ENCODE results near the gene SLC6A17. TPM values are rescaled to one million over a fixed set of nuclear protein-coding genes. Genes with fewer than 3 reads are reported as not detected.

The SLC6A17 gene
- total and polyA plus RNA-seq, 2 donors (not counting 1 experiment from before 2014, with no cell fraction given), result not detected

GRCh38 chr1:110165761-110166231 lies 15.5 kb downstream of the SLC6A17 start:
- ATAC-seq (ENCODE audit: low read depth), result no peak
- H3K4me3 Mint-ChIP-seq, result no peak overlapping the region

DNA sequence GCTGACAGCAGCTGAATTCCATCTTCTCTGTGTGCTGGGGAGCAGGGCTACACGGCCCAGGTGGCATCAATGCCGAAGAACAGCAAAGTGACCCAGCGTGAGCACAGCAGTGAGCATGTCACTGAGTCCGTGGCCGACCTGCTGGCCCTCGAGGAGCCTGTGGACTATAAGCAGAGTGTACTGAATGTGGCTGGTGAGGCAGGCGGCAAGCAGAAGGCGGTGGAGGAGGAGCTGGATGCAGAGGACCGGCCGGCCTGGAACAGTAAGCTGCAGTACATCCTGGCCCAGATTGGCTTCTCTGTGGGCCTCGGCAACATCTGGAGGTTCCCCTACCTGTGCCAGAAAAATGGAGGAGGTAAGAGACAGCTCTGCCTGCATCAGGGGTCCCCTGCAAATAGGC lies 16.6 kb downstream of the SLC6A17 start:
- 93% methylated on average over 11 of the region's 11 CpGs for WGBS (ENCODE audit: insufficient coverage)
- no peak overlapping the region for H3K4me3 ChIP-seq (ENCODE audit: control extremely low read depth in 1 of 5, extremely low read depth in 1 of 5, insufficient read depth in 1 of 5, low read depth in 2 of 5, low read length in 4 of 5)
- H2AFZ ChIP-seq (ENCODE audit: insufficient read depth, low read depth, low read length, poor library complexity, severe bottlenecking), result no peak overlapping the region
- ATAC-seq (ENCODE audit: low read depth), result no peak
- Mint-ChIP-seq H3K27me3 (peaks cover 27% of the 10 kb centered on the region), H3K9me3 (ENCODE audit: insufficient read depth) (no peaks in the 10 kb centered on the region), H3K4me1 (no peaks in the 10 kb centered on the region), H3K27ac (no peak overlapping the region), H3K4me3 (no peak overlapping the region)
- H3K79me2 ChIP-seq (ENCODE audit: control insufficient read depth, insufficient read depth, low read length), result no peaks in the 10 kb centered on the region
- peaks cover 0 to 5% (median 0%) of the 10 kb centered on the region in 4 experiments for H3K27me3 ChIP-seq (replicated peaks in 1 of 4; ENCODE audit: control extremely low read depth in 1 of 4, control insufficient read depth in 3 of 4, insufficient read depth in 4 of 4, low read length in 3 of 4)
- ChIA-PET CTCF (interaction anchor here (1.1 to 1.3 kb wide), 2 partner anchors 41 to 329 kb away, joined by 3 to 4 read pairs; no protein-coding TSS in a partner anchor), POLR2A (no interaction called here)
- no peaks in the 10 kb centered on the region for H3K36me3 ChIP-seq (replicated peaks in 1 of 2; ENCODE audit: control extremely low read depth in 1 of 2, control insufficient read depth in 1 of 2, extremely low read depth in 1 of 2, insufficient read depth in 2 of 2, low read length in 1 of 2)
- intact Hi-C loops (cut with micrococcal nuclease), result no loop called here
- peaks cover 0 to 3% (median 0%) of the 10 kb centered on the region in 3 donors for H3K9me3 ChIP-seq (ENCODE audit: control extremely low read depth in 1 of 3, control insufficient read depth in 2 of 3, insufficient read depth in 1 of 3, low read length in 2 of 3)
- H4K20me1 ChIP-seq (ENCODE audit: control insufficient read depth, insufficient read depth, low read length, poor library complexity, severe bottlenecking), result no peaks in the 10 kb centered on the region
- H3K4me2 ChIP-seq (replicated peaks; ENCODE audit: low read depth, low read length, poor library complexity, severe bottlenecking), result no peak overlapping the region
- TF ChIP-seq, protein P1, sequence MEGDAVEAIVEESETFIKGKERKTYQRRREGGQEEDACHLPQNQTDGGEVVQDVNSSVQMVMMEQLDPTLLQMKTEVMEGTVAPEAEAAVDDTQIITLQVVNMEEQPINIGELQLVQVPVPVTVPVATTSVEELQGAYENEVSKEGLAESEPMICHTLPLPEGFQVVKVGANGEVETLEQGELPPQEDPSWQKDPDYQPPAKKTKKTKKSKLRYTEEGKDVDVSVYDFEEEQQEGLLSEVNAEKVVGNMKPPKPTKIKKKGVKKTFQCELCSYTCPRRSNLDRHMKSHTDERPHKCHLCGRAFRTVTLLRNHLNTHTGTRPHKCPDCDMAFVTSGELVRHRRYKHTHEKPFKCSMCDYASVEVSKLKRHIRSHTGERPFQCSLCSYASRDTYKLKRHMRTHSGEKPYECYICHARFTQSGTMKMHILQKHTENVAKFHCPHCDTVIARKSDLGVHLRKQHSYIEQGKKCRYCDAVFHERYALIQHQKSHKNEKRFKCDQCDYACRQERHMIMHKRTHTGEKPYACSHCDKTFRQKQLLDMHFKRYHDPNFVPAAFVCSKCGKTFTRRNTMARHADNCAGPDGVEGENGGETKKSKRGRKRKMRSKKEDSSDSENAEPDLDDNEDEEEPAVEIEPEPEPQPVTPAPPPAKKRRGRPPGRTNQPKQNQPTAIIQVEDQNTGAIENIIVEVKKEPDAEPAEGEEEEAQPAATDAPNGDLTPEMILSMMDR (IDR thresholded peaks at IDR 0.05), result no peak
- TF ChIP-seq EZH2 (IDR thresholded peaks at IDR 0.05; ENCODE audit: borderline replicate concordance, insufficient read depth, low read depth, low read length, poor library complexity, severe bottlenecking), result no peak
- DNase-seq, result no peak
- no peak overlapping the region for H3K9ac ChIP-seq (ENCODE audit: low read length)
- no peak overlapping the region for H3K27ac ChIP-seq (ENCODE audit: low read length in 2 of 2)
- no peaks in the 10 kb centered on the region for H3K4me1 ChIP-seq (ENCODE audit: control insufficient read depth in 2 of 2, insufficient read depth in 2 of 2, low read length in 2 of 2)

More at GRCh38 chr1:110165761-110166231, 15.5 kb downstream of the SLC6A17 start:
- POLR2A ChIA-PET, result no interaction called here
- Histone ChIP-seq H3K27ac (ENCODE audit: low read length in 2 of 2) (no peak overlapping the region), H4K20me1 (ENCODE audit: control insufficient read depth, insufficient read depth, low read length, poor library complexity, severe bottlenecking) (no peaks in the 10 kb centered on the region), H3K4me2 (replicated peaks; ENCODE audit: low read depth, low read length, poor library complexity, severe bottlenecking) (no peak overlapping the region), H3K4me3 (ENCODE audit: control extremely low read depth in 1 of 5, extremely low read depth in 1 of 5, insufficient read depth in 1 of 5, low read depth in 2 of 5, low read length in 4 of 5) (no peak overlapping the region), H3K9ac (ENCODE audit: low read length) (no peak overlapping the region), H2AFZ (ENCODE audit: insufficient read depth, low read depth, low read length, poor library complexity, severe bottlenecking) (no peak overlapping the region), H3K4me1 (ENCODE audit: control insufficient read depth in 2 of 2, insufficient read depth in 2 of 2, low read length in 2 of 2) (no peaks in the 10 kb centered on the region), H3K36me3 (replicated peaks in 1 of 2; ENCODE audit: control extremely low read depth in 1 of 2, control insufficient read depth in 1 of 2, extremely low read depth in 1 of 2, insufficient read depth in 2 of 2, low read length in 1 of 2) (no peaks in the 10 kb centered on the region), H3K9me3 (ENCODE audit: control extremely low read depth in 1 of 3, control insufficient read depth in 2 of 3, insufficient read depth in 1 of 3, low read length in 2 of 3) (peaks cover 0 to 14% (median 0%) of the 10 kb centered on the region in 3 donors), H3K27me3 (replicated peaks in 1 of 4; ENCODE audit: control extremely low read depth in 1 of 4, control insufficient read depth in 3 of 4, insufficient read depth in 4 of 4, low read length in 3 of 4) (peaks cover 0 to 7% (median 0%) of the 10 kb centered on the region in 4 experiments), H3K79me2 (ENCODE audit: control insufficient read depth, insufficient read depth, low read length) (no peaks in the 10 kb centered on the region)
- 95% methylated on average over 5 of the region's 6 CpGs for WGBS (ENCODE audit: insufficient coverage)
- TF ChIP-seq EZH2 (IDR thresholded peaks at IDR 0.05; ENCODE audit: borderline replicate concordance, insufficient read depth, low read depth, low read length, poor library complexity, severe bottlenecking), result no peak
- CTCF ChIA-PET, result interaction anchor here (1.1 to 1.3 kb wide), 2 partner anchors 42 to 330 kb away, joined by 3 to 4 read pairs; no protein-coding TSS in a partner anchor
- H3K4me1 Mint-ChIP-seq, result no peaks in the 10 kb centered on the region
- intact Hi-C loops (cut with micrococcal nuclease), result no loop called here
- peaks cover 28% of the 10 kb centered on the region for H3K27me3 Mint-ChIP-seq
- no peaks in the 10 kb centered on the region for H3K9me3 Mint-ChIP-seq (ENCODE audit: insufficient read depth)
- no peak overlapping the region for H3K27ac Mint-ChIP-seq
- DNase-seq, result no peak
